Stromal cell of bone marrow (primary cell): Measurements from ENCODE around the gene MEX3B.

Experiments
- DNase-seq: peaks from one replicate; pipeline ENCODE4 v3.0.0-alpha.2; 2012; ENCODE audit warnings: low read depth

Gene MEX3B

GRCh38 chr15:82045892-82046665 is at the start of gene MEX3B:
MEX3B (minus strand) TSS chr15:82046018; CDS start chr15:82045705, 313 bp downstream.
- peak; percentile 97 for DNase-seq

- no peak for DNase-seq
Measured at GRCh38 chr15:82093774-82094211, 48.0 kb upstream of the MEX3B start.

GRCh38 chr15:82093325-82093724 is 47.5 kb upstream of the MEX3B start:
- no peak for DNase-seq

- no peak for DNase-seq
Measured at GRCh38 chr15:82091636-82092140, 45.9 kb upstream of the MEX3B start.

GRCh38 chr15:82086243-82086995 is 40.6 kb upstream of the MEX3B start:
- DNase-seq: no peak

- DNase-seq: peak; percentile 90
Measured at GRCh38 chr15:82081914-82082762, 36.3 kb upstream of the MEX3B start.

- DNase-seq: no peak
Measured at GRCh38 chr15:82080774-82081173, 35.0 kb upstream of the MEX3B start.

- no peak for DNase-seq
Measured at GRCh38 chr15:82079736-82080135, 33.9 kb upstream of the MEX3B start.

GRCh38 chr15:82074610-82075009 is 28.8 kb upstream of the MEX3B start:
- no peak for DNase-seq

GRCh38 chr15:82072926-82073537 is 27.2 kb upstream of the MEX3B start:
- DNase-seq: no peak

GRCh38 chr15:82066455-82066854 is 20.6 kb upstream of the MEX3B start:
- no peak for DNase-seq

GRCh38 chr15:82064824-82065223 is 19.0 kb upstream of the MEX3B start:
- no peak for DNase-seq

GRCh38 chr15:82062479-82063454 is 16.9 kb upstream of the MEX3B start:
- DNase-seq: no peak

GRCh38 chr15:82060817-82061216 is 15.0 kb upstream of the MEX3B start:
- DNase-seq: no peak

- DNase-seq: no peak
Measured at GRCh38 chr15:82058517-82059204, 12.8 kb upstream of the MEX3B start.

GRCh38 chr15:82058026-82058425 is 12.2 kb upstream of the MEX3B start:
- DNase-seq: no peak

GRCh38 chr15:82056958-82057823 is 11.4 kb upstream of the MEX3B start:
- DNase-seq: no peak

GRCh38 chr15:82052751-82053150 is 6.9 kb upstream of the MEX3B start:
- no peak for DNase-seq

- DNase-seq: peak; percentile 1
Measured at GRCh38 chr15:82051664-82052063, 5.8 kb upstream of the MEX3B start.
